ENCODE results near the gene SNX20.

Gene SNX20

DNA sequence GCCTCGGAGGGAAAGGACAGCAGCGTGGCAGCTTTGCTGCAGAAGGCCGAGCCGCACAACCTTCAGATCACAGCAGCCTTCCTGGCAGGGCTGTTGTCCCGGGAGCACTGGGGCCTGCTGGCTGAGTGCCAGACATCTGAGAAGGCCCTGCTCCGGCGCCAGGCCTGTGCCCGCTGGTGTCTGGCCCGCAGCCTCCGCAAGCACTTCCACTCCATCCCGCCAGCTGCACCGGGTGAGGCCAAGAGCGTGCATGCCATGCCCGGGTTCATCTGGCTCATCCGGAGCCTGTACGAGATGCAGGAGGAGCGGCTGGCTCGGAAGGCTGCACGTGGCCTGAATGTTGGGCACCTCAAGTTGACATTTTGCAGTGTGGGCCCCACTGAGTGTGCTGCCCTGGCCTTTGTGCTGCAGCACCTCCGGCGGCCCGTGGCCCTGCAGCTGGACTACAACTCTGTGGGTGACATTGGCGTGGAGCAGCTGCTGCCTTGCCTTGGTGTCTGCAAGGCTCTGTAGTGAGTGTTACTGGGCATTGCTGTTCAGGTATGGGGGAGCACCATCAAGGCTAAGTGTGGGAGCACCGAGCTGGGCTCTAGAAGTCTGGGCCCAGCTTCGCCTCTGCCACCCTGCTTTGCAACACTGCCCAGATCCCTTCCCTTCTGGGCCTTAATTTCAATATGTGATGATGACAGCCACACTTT, 30.9 kb upstream of the SNX20 start:
- in situ Hi-C loops (cut with MboI; ENCODE audit: low sequenced_read_pairs) = no loop called here
- no peak overlapping the region for H3K4me3 ChIP-seq
- no peak for DNase-seq (ENCODE audit: low spot score in 2 of 2)
- no peaks in the 10 kb centered on the region for H3K27me3 ChIP-seq (ENCODE audit: low read depth)
- no peaks in the 10 kb centered on the region for H3K9me3 ChIP-seq
- no peaks in the 10 kb centered on the region for H3K4me1 ChIP-seq
- no peaks in the 10 kb centered on the region for H3K36me3 ChIP-seq (replicated peaks)

DNA sequence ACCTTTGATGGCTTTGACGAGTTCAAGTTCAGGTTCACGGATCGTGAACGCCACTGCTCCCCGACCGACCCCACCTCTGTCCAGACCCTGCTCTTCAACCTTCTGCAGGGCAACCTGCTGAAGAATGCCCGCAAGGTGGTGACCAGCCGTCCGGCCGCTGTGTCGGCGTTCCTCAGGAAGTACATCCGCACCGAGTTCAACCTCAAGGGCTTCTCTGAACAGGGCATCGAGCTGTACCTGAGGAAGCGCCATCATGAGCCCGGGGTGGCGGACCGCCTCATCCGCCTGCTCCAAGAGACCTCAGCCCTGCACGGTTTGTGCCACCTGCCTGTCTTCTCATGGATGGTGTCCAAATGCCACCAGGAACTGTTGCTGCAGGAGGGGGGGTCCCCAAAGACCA, 29.9 kb upstream of the SNX20 start:
- no peaks in the 10 kb centered on the region for H3K36me3 ChIP-seq (replicated peaks)
- H3K4me1 ChIP-seq = no peaks in the 10 kb centered on the region
- no peaks in the 10 kb centered on the region for H3K27me3 ChIP-seq (ENCODE audit: low read depth)
- no peaks in the 10 kb centered on the region for H3K9me3 ChIP-seq
- in situ Hi-C loops (cut with MboI; ENCODE audit: low sequenced_read_pairs) = no loop called here
- no peak for DNase-seq (ENCODE audit: low spot score in 2 of 2)
- H3K4me3 ChIP-seq = no peak overlapping the region

DNA sequence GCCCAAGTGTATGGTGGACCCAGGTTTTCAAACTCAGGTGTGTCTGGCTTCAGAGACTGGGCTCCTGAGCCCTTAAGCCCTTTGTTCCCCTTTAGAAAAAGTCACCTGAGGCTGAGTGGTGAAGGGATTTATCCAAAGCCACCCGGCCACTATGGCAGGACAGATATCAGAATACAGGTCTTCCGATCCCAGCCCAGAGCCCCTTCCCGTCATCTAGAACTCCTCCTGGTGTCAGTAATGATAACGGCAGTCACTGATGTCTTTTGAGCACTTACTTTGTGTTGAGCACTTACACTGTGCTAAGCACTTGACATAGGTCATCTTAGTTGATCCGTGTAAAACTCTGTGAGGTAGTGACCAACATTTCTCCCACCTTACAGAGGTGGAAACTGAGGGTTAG, 28.9 kb upstream of the SNX20 start:
- no peaks in the 10 kb centered on the region for H3K4me1 ChIP-seq
- DNase-seq (ENCODE audit: low spot score in 2 of 2) = no peak
- H3K27me3 ChIP-seq (ENCODE audit: low read depth) = no peaks in the 10 kb centered on the region
- H3K4me3 ChIP-seq = no peak overlapping the region
- H3K36me3 ChIP-seq (replicated peaks) = no peaks in the 10 kb centered on the region
- H3K9me3 ChIP-seq = peaks cover 2% of the 10 kb centered on the region; the same call in 1 of the 2 replicates
- in situ Hi-C loops (cut with MboI; ENCODE audit: low sequenced_read_pairs) = no loop called here

DNA sequence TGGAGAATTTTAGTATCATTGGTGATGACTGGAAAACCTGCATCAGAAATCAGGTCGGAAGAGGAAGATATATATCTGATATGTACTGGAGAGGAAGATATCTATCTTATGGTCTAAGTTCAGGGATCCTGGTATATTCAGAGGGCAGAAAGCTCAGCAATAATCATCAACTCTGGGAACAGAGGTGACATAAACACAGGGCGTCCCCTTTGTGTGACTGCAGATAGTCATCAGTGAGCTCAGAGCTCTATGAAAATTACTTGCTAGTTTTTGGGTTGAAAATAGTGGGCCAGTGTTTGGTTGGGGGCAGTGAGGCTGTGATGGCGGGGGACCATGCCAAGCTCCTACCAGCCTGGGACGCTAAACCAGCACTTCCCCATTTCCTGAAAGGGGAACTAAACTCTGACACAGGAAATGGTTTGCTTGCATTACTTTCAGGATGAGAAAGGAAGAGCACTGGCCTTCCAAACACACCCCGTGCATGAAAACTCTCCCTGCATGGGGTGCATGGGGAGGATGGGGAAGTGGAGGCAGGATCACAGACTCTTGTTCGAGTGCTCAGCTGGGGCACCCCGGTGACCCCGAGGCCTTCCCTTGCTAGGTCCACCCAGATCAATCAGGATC, 28.1 kb upstream of the SNX20 start:
- Histone ChIP-seq H3K4me1 (no peaks in the 10 kb centered on the region), H3K36me3 (replicated peaks) (no peaks in the 10 kb centered on the region), H3K27me3 (ENCODE audit: low read depth) (no peaks in the 10 kb centered on the region), H3K4me3 (no peak overlapping the region), H3K9me3 (peaks cover 10% of the 10 kb centered on the region; the same call in 1 of the 2 replicates)
- in situ Hi-C loops (cut with MboI; ENCODE audit: low sequenced_read_pairs) = no loop called here
- no peak for DNase-seq (ENCODE audit: low spot score in 2 of 2)

DNA sequence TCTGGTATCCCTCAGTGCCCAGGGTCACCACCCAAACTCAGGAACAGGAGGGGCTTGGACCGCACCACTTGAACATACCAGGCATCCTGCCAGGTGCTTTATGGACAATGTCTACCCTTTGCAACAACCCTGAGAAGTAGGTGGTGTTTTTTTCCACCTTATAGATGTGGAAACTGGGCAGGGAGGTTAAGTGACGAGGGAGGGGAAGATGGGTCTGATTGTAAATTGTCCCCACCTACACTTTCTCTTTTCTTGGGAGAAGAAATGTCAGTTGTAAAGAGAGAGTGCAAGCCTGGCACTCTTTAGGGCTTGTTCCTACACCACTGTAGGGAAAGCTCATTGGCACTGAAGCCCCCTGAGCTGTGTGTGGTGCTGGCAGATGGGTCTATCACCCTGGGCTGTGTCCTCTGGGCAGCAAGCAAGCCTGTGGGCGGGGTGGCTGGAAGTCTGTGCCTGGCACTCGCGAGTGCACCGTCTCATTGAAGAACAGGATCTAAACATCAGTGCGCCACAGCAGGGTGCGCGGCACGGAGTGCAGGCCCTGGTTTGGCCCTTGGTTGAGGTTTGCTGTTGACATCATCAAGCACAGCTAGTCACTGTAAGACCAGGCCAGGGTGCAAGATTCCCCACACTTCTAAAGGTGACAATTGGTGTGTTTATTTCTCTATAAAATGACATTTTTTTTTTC, 27.4 kb upstream of the SNX20 start:
- Histone ChIP-seq H3K9me3 (peaks cover 17% of the 10 kb centered on the region; the same call in 1 of the 2 replicates), H3K4me3 (no peak overlapping the region), H3K27me3 (ENCODE audit: low read depth) (no peaks in the 10 kb centered on the region), H3K4me1 (no peaks in the 10 kb centered on the region), H3K36me3 (replicated peaks) (no peaks in the 10 kb centered on the region)
- no peak for DNase-seq (ENCODE audit: low spot score in 2 of 2)
- in situ Hi-C loops (cut with MboI; ENCODE audit: low sequenced_read_pairs) = no loop called here

DNA sequence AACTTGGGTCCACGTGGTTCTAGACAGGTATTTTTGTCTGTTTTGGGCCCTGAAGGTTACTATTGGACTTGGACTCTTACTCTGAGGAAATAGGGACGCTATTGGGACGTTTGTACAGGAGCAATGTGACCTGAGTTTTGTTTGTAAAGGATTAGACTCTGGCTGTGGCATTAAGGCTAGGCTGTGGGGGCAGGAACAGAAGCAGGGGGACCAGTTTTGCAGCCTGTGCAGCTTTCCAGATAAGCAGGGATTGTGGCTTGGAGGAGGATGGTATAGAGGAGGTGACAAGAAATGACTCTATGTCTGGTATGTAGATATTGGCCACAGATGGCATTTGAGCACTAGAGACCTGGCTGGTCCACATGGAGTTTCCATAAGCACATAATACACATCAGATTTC, 25.1 kb upstream of the SNX20 start:
- in situ Hi-C loops (cut with MboI; ENCODE audit: low sequenced_read_pairs) = no loop called here
- no peak for DNase-seq (ENCODE audit: low spot score in 2 of 2)
- Histone ChIP-seq H3K27me3 (ENCODE audit: low read depth) (no peaks in the 10 kb centered on the region), H3K4me3 (no peak overlapping the region), H3K36me3 (replicated peaks) (no peaks in the 10 kb centered on the region), H3K9me3 (peaks cover 17% of the 10 kb centered on the region; the same call in 1 of the 2 replicates), H3K4me1 (no peaks in the 10 kb centered on the region)

DNA sequence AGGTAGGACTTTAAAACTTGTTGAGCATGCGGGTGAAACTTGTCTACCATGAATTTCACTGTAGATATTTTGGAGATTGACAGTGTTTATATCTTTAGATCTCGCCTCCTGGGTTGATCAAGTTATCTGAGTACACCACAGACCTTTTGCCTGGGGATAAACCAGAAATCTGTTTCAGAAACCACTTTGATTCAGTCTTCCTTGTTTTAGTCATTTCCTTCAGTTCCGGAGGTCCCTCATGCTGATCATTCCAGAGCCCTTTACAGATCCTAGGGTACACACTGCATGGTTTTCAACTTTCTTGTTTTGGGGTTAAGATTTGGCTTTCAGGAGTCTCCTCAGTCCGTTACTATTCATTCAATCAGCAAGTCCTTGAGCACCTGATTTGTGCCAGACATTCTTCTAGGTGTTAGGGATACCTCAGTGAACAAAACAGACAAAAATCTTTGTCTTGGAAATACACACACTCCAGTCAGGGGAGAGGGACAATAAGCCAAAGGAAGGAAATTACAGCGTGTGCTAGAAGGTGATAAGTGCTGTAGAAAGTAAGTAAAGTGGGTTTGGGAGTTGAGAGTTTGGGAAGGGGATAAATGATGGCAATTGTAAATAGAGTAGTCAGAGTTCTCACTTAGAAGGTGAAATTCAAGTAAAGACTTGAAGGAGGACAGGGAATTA, 24.5 kb upstream of the SNX20 start:
- no peaks in the 10 kb centered on the region for H3K4me1 ChIP-seq
- no peaks in the 10 kb centered on the region for H3K36me3 ChIP-seq (replicated peaks)
- in situ Hi-C loops (cut with MboI; ENCODE audit: low sequenced_read_pairs) = no loop called here
- H3K4me3 ChIP-seq = no peak overlapping the region
- no peak for DNase-seq (ENCODE audit: low spot score in 2 of 2)
- H3K27me3 ChIP-seq (ENCODE audit: low read depth) = no peaks in the 10 kb centered on the region
- H3K9me3 ChIP-seq = peaks cover 17% of the 10 kb centered on the region; the same call in 1 of the 2 replicates

DNA sequence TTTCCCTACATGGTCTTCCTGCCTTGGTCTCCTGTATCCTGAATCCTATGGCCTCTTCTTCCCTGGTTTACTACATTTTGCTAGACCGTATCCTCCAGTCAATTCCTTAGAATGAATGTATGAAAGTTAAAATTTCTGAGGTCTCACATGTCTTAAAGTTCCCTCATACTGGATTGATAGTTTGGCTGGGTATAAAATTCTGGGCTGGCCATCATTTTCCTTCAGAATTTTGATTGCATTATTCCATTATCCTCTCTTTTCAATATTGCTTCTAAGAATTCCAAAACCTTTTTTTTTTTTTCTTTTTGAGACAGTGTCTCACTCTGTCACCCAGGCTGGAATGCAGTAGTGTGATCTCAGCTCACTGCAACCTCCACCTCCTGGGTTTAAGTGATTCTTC, 23.1 kb upstream of the SNX20 start:
- Histone ChIP-seq H3K4me1 (no peaks in the 10 kb centered on the region), H3K4me3 (no peak overlapping the region), H3K27me3 (ENCODE audit: low read depth) (no peaks in the 10 kb centered on the region), H3K9me3 (peaks cover 17% of the 10 kb centered on the region; the same call in 1 of the 2 replicates), H3K36me3 (replicated peaks) (no peaks in the 10 kb centered on the region)
- in situ Hi-C loops (cut with MboI; ENCODE audit: low sequenced_read_pairs) = no loop called here
- DNase-seq (ENCODE audit: low spot score in 2 of 2) = no peak

DNA sequence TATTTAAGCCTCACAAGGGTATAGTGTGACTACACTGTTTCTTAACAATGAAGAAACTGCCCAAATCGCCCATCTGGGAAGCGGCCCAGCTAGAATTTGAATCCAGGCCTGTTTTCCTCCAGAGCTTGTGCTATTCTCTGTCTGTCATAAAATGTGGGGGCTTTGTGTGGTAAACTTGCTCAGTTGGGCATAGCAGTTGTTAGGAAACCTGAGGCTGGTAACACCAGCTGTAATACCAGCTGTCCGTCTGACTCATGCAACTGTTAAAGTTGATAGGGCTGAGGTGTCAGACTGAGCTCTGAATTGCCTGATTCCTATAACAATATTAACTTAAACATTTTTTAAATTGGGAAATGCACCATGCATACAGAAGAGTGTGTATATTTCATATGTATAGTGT, 21.6 kb upstream of the SNX20 start:
- Histone ChIP-seq H3K9me3 (peaks cover 17% of the 10 kb centered on the region; the same call in 1 of the 2 replicates), H3K4me1 (no peaks in the 10 kb centered on the region), H3K27me3 (ENCODE audit: low read depth) (no peaks in the 10 kb centered on the region), H3K4me3 (no peak overlapping the region), H3K36me3 (replicated peaks) (no peaks in the 10 kb centered on the region)
- DNase-seq (ENCODE audit: low spot score in 2 of 2) = no peak
- in situ Hi-C loops (cut with MboI; ENCODE audit: low sequenced_read_pairs) = no loop called here

DNA sequence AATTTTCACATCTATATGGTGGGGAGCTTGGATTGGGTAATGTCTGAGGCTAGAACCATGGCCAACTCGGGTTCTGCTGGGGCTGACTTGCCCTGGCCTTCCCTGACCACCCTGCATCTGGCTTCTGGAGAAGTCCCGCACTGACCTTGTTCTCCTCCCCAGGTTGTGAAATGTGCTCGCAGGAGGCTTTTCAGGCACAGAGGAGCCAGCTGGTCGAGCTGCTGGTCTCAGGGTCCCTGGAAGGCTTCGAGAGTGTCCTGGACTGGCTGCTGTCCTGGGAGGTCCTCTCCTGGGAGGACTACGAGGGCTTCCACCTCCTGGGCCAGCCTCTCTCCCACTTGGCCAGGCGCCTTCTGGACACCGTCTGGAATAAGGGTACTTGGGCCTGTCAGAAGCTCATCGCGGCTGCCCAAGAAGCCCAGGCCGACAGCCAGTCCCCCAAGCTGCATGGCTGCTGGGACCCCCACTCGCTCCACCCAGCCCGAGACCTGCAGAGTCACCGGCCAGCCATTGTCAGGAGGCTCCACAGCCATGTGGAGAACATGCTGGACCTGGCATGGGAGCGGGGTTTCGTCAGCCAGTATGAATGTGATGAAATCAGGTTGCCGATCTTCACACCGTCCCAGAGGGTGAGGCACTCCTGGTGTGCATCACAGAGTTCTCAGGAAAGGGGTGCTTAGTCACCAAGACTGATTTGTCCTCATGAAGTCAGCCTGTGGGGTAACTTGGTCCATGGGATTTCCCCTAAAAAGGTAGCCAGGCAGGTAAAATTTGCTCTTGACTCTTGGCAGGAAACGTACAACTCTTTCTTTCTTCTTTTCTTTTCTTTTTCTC, 18.4 kb upstream of the SNX20 start:
- H3K4me1 ChIP-seq = no peaks in the 10 kb centered on the region
- no peak for DNase-seq (ENCODE audit: low spot score in 2 of 2)
- no peaks in the 10 kb centered on the region for H3K36me3 ChIP-seq (replicated peaks)
- H3K4me3 ChIP-seq = no peak overlapping the region
- in situ Hi-C loops (cut with MboI; ENCODE audit: low sequenced_read_pairs) = no loop called here
- H3K9me3 ChIP-seq = peaks cover 10% of the 10 kb centered on the region; the same call in 1 of the 2 replicates
- no peaks in the 10 kb centered on the region for H3K27me3 ChIP-seq (ENCODE audit: low read depth)

DNA sequence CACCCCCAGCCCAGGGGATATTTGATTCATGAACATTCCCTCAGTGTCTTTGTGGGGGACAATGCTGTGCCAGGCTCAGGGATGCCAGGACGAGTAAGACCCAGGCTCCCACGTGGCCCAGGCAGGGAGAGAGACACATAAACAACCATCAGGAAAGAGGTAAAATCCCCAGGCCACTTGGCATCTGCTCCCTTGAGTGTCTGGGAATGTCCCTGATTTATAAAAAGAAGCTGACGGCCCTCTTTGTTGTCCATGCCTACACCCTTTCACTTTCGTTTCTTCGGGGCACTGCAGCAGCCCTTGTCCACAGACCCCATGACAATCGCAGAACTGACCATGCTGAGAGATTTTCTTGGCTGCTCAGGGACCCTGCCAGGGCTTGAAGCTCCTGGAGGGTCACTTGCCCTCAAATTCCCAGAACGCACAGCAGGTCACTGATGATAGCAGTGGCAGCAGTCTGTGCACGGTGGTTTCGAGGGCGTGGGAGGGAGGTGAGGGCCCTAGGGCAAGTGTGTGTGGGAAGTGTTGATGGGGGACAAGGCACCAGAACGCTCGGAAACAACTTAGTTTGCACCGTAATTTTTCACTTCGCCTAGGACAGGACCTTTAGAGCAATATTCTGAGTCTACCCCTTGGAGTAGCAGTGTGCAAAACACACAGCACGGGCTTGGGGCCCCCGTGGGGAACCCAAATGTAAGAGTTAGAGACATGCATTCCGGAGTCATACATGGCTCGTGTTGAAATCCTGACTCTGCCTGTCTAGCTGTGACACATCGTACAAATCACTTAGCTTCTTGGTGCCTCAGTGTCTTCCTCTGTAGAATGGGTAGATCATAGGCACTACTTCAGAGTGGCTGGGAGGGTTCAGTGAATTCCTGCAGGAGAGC, 17.0 kb upstream of the SNX20 start:
- H3K9me3 ChIP-seq = no peaks in the 10 kb centered on the region
- H3K4me1 ChIP-seq = no peaks in the 10 kb centered on the region
- in situ Hi-C loops (cut with MboI; ENCODE audit: low sequenced_read_pairs) = no loop called here
- H3K27me3 ChIP-seq (ENCODE audit: low read depth) = no peaks in the 10 kb centered on the region
- no peaks in the 10 kb centered on the region for H3K36me3 ChIP-seq (replicated peaks)
- DNase-seq (ENCODE audit: low spot score in 2 of 2) = no peak
- no peak overlapping the region for H3K4me3 ChIP-seq

DNA sequence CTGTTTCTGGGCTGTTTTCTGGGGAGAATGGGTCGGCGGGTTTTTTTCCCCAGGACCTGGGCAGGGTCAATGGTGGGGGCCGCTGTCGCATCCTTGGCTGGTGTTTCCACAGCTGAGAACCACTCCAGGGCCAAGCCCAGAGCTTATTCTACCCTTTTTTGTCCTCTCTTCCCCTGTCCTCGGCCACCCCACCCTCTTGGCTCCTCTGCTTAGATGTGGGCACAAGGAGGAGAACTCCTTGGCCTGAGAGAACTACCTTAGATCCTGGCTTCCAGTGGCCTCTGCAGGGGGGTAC, 16.3 kb upstream of the SNX20 start:
- Histone ChIP-seq H3K27me3 (ENCODE audit: low read depth) (no peaks in the 10 kb centered on the region), H3K9me3 (no peaks in the 10 kb centered on the region), H3K36me3 (replicated peaks) (no peaks in the 10 kb centered on the region), H3K4me1 (no peaks in the 10 kb centered on the region), H3K4me3 (no peak overlapping the region)
- in situ Hi-C loops (cut with MboI; ENCODE audit: low sequenced_read_pairs) = no loop called here
- no peak for DNase-seq (ENCODE audit: low spot score in 2 of 2)
